Fibroblast of lung (primary cell): Measurements from ENCODE around the gene ETS2.

Experiments used
- CTCF ChIP-seq, 2 donors: IDR thresholded peaks in 1 of 2; conservative IDR thresholded peaks in 1 of 2; 1 replicate in 1 of 2; 2 replicates in 1 of 2; pipeline ENCODE4 v1.5.1; 2011 to 2012; ENCODE audit warnings: low read length in 2 of 2, control low read depth in 1 of 2, inconsistent platforms in 1 of 2, low read depth in 1 of 2, mild to moderate bottlenecking in 1 of 2
- EZH2 ChIP-seq: IDR thresholded peaks from 2 replicates; pipeline ENCODE4 v1.5.1; 2012; ENCODE audit warnings: low read length, control low read depth, mild to moderate bottlenecking; ENCODE audit errors: missing control alignments

GRCh38 chr21:38800924-38801744, 4.6 kb upstream of the ETS2 start:
- no peak for TF ChIP-seq EZH2
- TF ChIP-seq CTCF (conservative IDR thresholded peaks at IDR 0.05 in 1 of 2, IDR thresholded peaks at IDR 0.05 in 1 of 2; ENCODE audit: low read depth in 1 of 2, low read length in 2 of 2): no peak
